ENCODE results near the gene ACACB. TPM values are rescaled to one million over a fixed set of nuclear protein-coding genes. Genes with fewer than 3 reads are reported as not detected.

Gene ACACB
- total RNA-seq, 1 donor from 2014 or later, result 1.7 TPM

- DNase-seq (ENCODE audit: low spot score), result no peak
- H3K36me3 Mint-ChIP-seq (ENCODE audit: low read depth, unreplicated experiment), result no peaks in the 10 kb centered on the region
- no peak for TF ChIP-seq CTCF (IDR thresholded peaks at IDR 0.05; ENCODE audit: unreplicated experiment)
- H3K4me1 Mint-ChIP-seq (ENCODE audit: unreplicated experiment), result peaks cover 2% of the 10 kb centered on the region
- peaks cover 1% of the 10 kb centered on the region for H3K27me3 Mint-ChIP-seq (ENCODE audit: unreplicated experiment)
- H3K4me3 Mint-ChIP-seq (ENCODE audit: unreplicated experiment), result no peak overlapping the region
- no peak overlapping the region for H3K27ac Mint-ChIP-seq (ENCODE audit: unreplicated experiment)
- H3K9me3 Mint-ChIP-seq (ENCODE audit: unreplicated experiment), result no peaks in the 10 kb centered on the region
Observed at GRCh38 chr12:109259545-109259895, 143.1 kb downstream of the ACACB start.

- H3K9me3 Mint-ChIP-seq (ENCODE audit: unreplicated experiment), result no peaks in the 10 kb centered on the region
- TF ChIP-seq CTCF (IDR thresholded peaks at IDR 0.05; ENCODE audit: unreplicated experiment), result no peak
- H3K4me3 Mint-ChIP-seq (ENCODE audit: unreplicated experiment), result no peak overlapping the region
- H3K36me3 Mint-ChIP-seq (ENCODE audit: low read depth, unreplicated experiment), result no peaks in the 10 kb centered on the region
- peaks cover 2% of the 10 kb centered on the region for H3K4me1 Mint-ChIP-seq (ENCODE audit: unreplicated experiment)
- H3K27me3 Mint-ChIP-seq (ENCODE audit: unreplicated experiment), result peaks cover 3% of the 10 kb centered on the region
- no peak overlapping the region for H3K27ac Mint-ChIP-seq (ENCODE audit: unreplicated experiment)
- DNase-seq (ENCODE audit: low spot score), result no peak
Observed at GRCh38 chr12:109261087-109261486, 144.7 kb downstream of the ACACB start.

- TF ChIP-seq CTCF (IDR thresholded peaks at IDR 0.05; ENCODE audit: unreplicated experiment), result no peak
- Mint-ChIP-seq H3K4me3 (ENCODE audit: unreplicated experiment) (no peak overlapping the region), H3K9me3 (ENCODE audit: unreplicated experiment) (no peaks in the 10 kb centered on the region), H3K27me3 (ENCODE audit: unreplicated experiment) (peaks cover 3% of the 10 kb centered on the region), H3K4me1 (ENCODE audit: unreplicated experiment) (peaks cover 2% of the 10 kb centered on the region), H3K27ac (ENCODE audit: unreplicated experiment) (no peak overlapping the region), H3K36me3 (ENCODE audit: low read depth, unreplicated experiment) (no peaks in the 10 kb centered on the region)
- DNase-seq (ENCODE audit: low spot score), result no peak
Observed at GRCh38 chr12:109261939-109262338, 145.6 kb downstream of the ACACB start.

GRCh38 chr12:109263439-109263838 lies 147.1 kb downstream of the ACACB start:
- Mint-ChIP-seq H3K27ac (ENCODE audit: unreplicated experiment) (no peak overlapping the region), H3K36me3 (ENCODE audit: low read depth, unreplicated experiment) (no peaks in the 10 kb centered on the region), H3K4me3 (ENCODE audit: unreplicated experiment) (no peak overlapping the region), H3K9me3 (ENCODE audit: unreplicated experiment) (no peaks in the 10 kb centered on the region), H3K4me1 (ENCODE audit: unreplicated experiment) (peaks cover 2% of the 10 kb centered on the region), H3K27me3 (ENCODE audit: unreplicated experiment) (peaks cover 3% of the 10 kb centered on the region)
- no peak for DNase-seq (ENCODE audit: low spot score)
- TF ChIP-seq CTCF (IDR thresholded peaks at IDR 0.05; ENCODE audit: unreplicated experiment), result no peak

GRCh38 chr12:109264095-109264942 lies 147.9 kb downstream of the ACACB start:
- peak; percentile 79 for TF ChIP-seq CTCF (IDR thresholded peaks at IDR 0.05; ENCODE audit: unreplicated experiment)
- Mint-ChIP-seq H3K27me3 (ENCODE audit: unreplicated experiment) (peaks cover 3% of the 10 kb centered on the region), H3K4me1 (ENCODE audit: unreplicated experiment) (peaks cover 2% of the 10 kb centered on the region), H3K9me3 (ENCODE audit: unreplicated experiment) (no peaks in the 10 kb centered on the region), H3K4me3 (ENCODE audit: unreplicated experiment) (no peak overlapping the region), H3K27ac (ENCODE audit: unreplicated experiment) (peak overlapping the region; percentile 64), H3K36me3 (ENCODE audit: low read depth, unreplicated experiment) (no peaks in the 10 kb centered on the region)
- peak; percentile 87 for DNase-seq (ENCODE audit: low spot score)
